Pancreas (tissue), 10 donors: ENCODE measurements around the gene AKAP6. TPM values are rescaled to one million over a fixed set of nuclear protein-coding genes. Genes with fewer than 3 reads are reported as not detected.

ENCODE experiments used
- ATAC-seq, 4 donors: fragments of 200-7000 bp; cut with Tn5 transposase; one replicate each; pipeline versions ENCODE4 v1.8.0 to v1.9.1; 2020; ENCODE audit warnings: mild to moderate bottlenecking in 4 of 4, moderate library complexity in 4 of 4
- DNase-seq, 6 donors: peaks; one replicate each; pipeline ENCODE4 v3.0.0-alpha.2; 2020
- FAIRE-seq: peaks from 2 replicates; lab custom pipeline; 2012; peaks lifted over from hg19 to GRCh38; lab: Jason Lieb, UNC
- H3K27ac ChIP-seq, 4 donors: fragments of 200-600 bp; sonication (generic); 1 replicate in 3 of 4; 2 replicates in 1 of 4; pipeline versions ENCODE4 v1.5.0 to v1.8.0; 2020
- H3K27me3 ChIP-seq, 4 donors: fragments of 200-600 bp; one replicate each; pipeline ENCODE4 v1.8.0; 2021
- H3K36me3 ChIP-seq, 3 donors: fragments of 200-600 bp; sonication (generic) in 1 of 3; one replicate each; pipeline versions ENCODE4 v1.5.0 to v1.8.0; 2020 to 2021
- H3K4me1 ChIP-seq, 3 donors: fragments of 200-600 bp; one replicate each; pipeline ENCODE4 v1.8.0; 2021
- H3K4me3 ChIP-seq, 4 donors: fragments of 200-600 bp; sonication (generic) in 2 of 4; one replicate each; pipeline versions ENCODE4 v1.5.0 to v1.8.0; 2020 to 2021
- H3K9me3 ChIP-seq, 4 donors: fragments of 200-600 bp; one replicate each; pipeline ENCODE4 v1.8.0; 2021
- CTCF ChIP-seq, 4 donors: fragments of 200-600 bp; sonication (generic) in 3 of 4; IDR thresholded peaks; one replicate each; pipeline versions ENCODE4 v1.5.0 to v1.8.0; 2021; ENCODE audit warnings: antibody characterized with exemption in 4 of 4
- WGBS, 2 donors: extraction: QIAGEN DNeasy Blood & Tissue Kit; methylation state at CpG; one replicate each; pipeline ENCODE4 v1.1.7; 2013; 5-methylcytosine and 5-hydroxymethylcytosine counted together
- intact Hi-C, 3 donors: fragments of 100-400 bp; cut with DNase I; formaldehyde crosslinking; loops; one replicate each; pipeline versions ENCODE4 v1.11.1 to v1.14.2; 2022
- polyA plus RNA-seq, 2 donors: library from polyadenylated mRNA; stranded (reverse); fragments of 200-250 nt; gene quantifications; one replicate each; pipeline ENCODE4 v1.2.3, GENCODE V29; 2013
- total RNA-seq, 6 donors: library from RNA; stranded (reverse); fragmentation: NEBNext Ultra II Directional in 4 of 6; extraction: Animal tissue kit (Norgen Biotek cat#: 25700) in 4 of 6; gene quantifications; one replicate each; pipeline versions ENCODE4 v1.2.1 to v1.2.4, GENCODE V29; 2021 to 2023
- donor health status: healthy with polysubstance abuse.
- donor health status: DM: no; HTN: no; CAD: no; lungs with moderate emphysema.
- donor health status: DM: no; HTN: no; CAD: no.
- donor health status: control.
- donor health status: control.
- donor health status: Bipolar disorder and iron deficiency.
- donor health status: DM: yes; HTN: yes; CAD: no.
- donor health status: DM: no; HTN: no; CAD: no.
- donor health status: DM: no; HTN: no; CAD: no.
- donor health status: DM: yes; HTN: yes; CAD: no.

The AKAP6 gene
- total and polyA plus RNA-seq, 8 donors, result 0.34 to 2.2 (median 1.8) TPM

GRCh38 chr14:32559590-32559989 is 230.5 kb downstream of the AKAP6 start:
- DNase-seq (no peak), ATAC-seq (peak in 1 of 4 donors; percentile 22), FAIRE-seq (no peak)
- WGBS, 2 donors, result 77 to 78% methylated on average over 1 of the region's 1 CpG
- H3K27ac ChIP-seq, result no peak overlapping the region
- no peak for TF ChIP-seq CTCF (IDR thresholded peaks at IDR 0.05)
- intact Hi-C loops, result no loop called here
- no peaks in the 10 kb centered on the region for H3K27me3 ChIP-seq
- H3K4me1 ChIP-seq, result no peaks in the 10 kb centered on the region
- no peak overlapping the region for H3K4me3 ChIP-seq
- H3K9me3 ChIP-seq, result no peaks in the 10 kb centered on the region
- no peaks in the 10 kb centered on the region for H3K36me3 ChIP-seq

GRCh38 chr14:32560209-32560857 is 231.2 kb downstream of the AKAP6 start:
- intact Hi-C loops, result no loop called here
- H3K9me3 ChIP-seq, result no peaks in the 10 kb centered on the region
- H3K36me3 ChIP-seq, result no peaks in the 10 kb centered on the region
- no peak overlapping the region for H3K27ac ChIP-seq
- H3K4me1 ChIP-seq, result no peaks in the 10 kb centered on the region
- DNase-seq (peak in 2 of 6 donors; percentile 21 to 41), FAIRE-seq (peak; percentile 86), ATAC-seq (peak; percentile 82 to 95 (median 93))
- 19 to 21% methylated on average over 9 of the region's 9 CpGs for WGBS, 2 donors
- no peaks in the 10 kb centered on the region for H3K27me3 ChIP-seq
- peak; percentile 42 to 77 (median 67) for TF ChIP-seq CTCF (IDR thresholded peaks at IDR 0.05)
- H3K4me3 ChIP-seq, result no peak overlapping the region

GRCh38 chr14:32561520-32561919 is 232.4 kb downstream of the AKAP6 start:
- H3K27me3 ChIP-seq, result no peaks in the 10 kb centered on the region
- 18 to 24% methylated on average over 1 of the region's 1 CpG for WGBS, 2 donors
- ATAC-seq (no peak), FAIRE-seq (peak; percentile 89), DNase-seq (no peak)
- no peaks in the 10 kb centered on the region for H3K4me1 ChIP-seq
- H3K9me3 ChIP-seq, result no peaks in the 10 kb centered on the region
- no peaks in the 10 kb centered on the region for H3K36me3 ChIP-seq
- H3K4me3 ChIP-seq, result no peak overlapping the region
- H3K27ac ChIP-seq, result no peak overlapping the region
- intact Hi-C loops, result no loop called here
- TF ChIP-seq CTCF (IDR thresholded peaks at IDR 0.05), result no peak

GRCh38 chr14:32564596-32564995 is 235.5 kb downstream of the AKAP6 start:
- no peak for TF ChIP-seq CTCF (IDR thresholded peaks at IDR 0.05)
- DNase-seq, result no peak
- Histone ChIP-seq H3K27ac (no peak overlapping the region), H3K27me3 (no peaks in the 10 kb centered on the region), H3K4me1 (peaks cover 0 to 5% (median 0%) of the 10 kb centered on the region in 3 donors), H3K4me3 (no peak overlapping the region), H3K36me3 (no peaks in the 10 kb centered on the region), H3K9me3 (no peaks in the 10 kb centered on the region)
- intact Hi-C loops, result no loop called here
- FAIRE-seq, result peak; percentile 41
- peak in 1 of 4 donors; percentile 35 for ATAC-seq

- Histone ChIP-seq H3K27me3 (no peaks in the 10 kb centered on the region), H3K4me3 (no peak overlapping the region), H3K36me3 (no peaks in the 10 kb centered on the region), H3K27ac (no peak overlapping the region), H3K4me1 (peaks cover 0 to 5% (median 0%) of the 10 kb centered on the region in 3 donors), H3K9me3 (no peaks in the 10 kb centered on the region)
- DNase-seq (no peak), FAIRE-seq (no peak), ATAC-seq (no peak)
- intact Hi-C loops, result no loop called here
- TF ChIP-seq CTCF (IDR thresholded peaks at IDR 0.05), result no peak
Measured at GRCh38 chr14:32565256-32565655, 236.2 kb downstream of the AKAP6 start.
